Parathyroid adenoma (tissue), 2 donors: ENCODE results near the gene TOR1AIP1.

Experiments used
- H2AFZ ChIP-seq: fragments of 300-600 bp; sonication (generic); one replicate; pipeline ENCODE4 v1.7.0; 2017; ENCODE audit warnings: antibody characterized with exemption, mild to moderate bottlenecking
- H3K27ac ChIP-seq: fragments of 300-600 bp; sonication (generic); one replicate; pipeline ENCODE4 v1.7.0; 2017
- H3K27me3 ChIP-seq: fragments of 300-600 bp; sonication (generic); one replicate; pipeline ENCODE4 v1.7.0; 2017; ENCODE audit warnings: low read length; ENCODE audit not compliant: control insufficient read depth, insufficient read depth
- H3K36me3 ChIP-seq: fragments of 300-600 bp; sonication (generic); one replicate; pipeline ENCODE4 v1.7.0; 2017; ENCODE audit warnings: low read length; ENCODE audit not compliant: control insufficient read depth, insufficient read depth
- H3K4me1 ChIP-seq: fragments of 300-600 bp; sonication (generic); one replicate; pipeline ENCODE4 v1.7.0; 2017; ENCODE audit warnings: control low read depth
- H3K4me2 ChIP-seq: fragments of 300-600 bp; sonication (generic); one replicate; pipeline ENCODE4 v1.7.0; 2017; ENCODE audit warnings: low read length
- H3K4me3 ChIP-seq: fragments of 300-600 bp; sonication (generic); one replicate; pipeline ENCODE4 v1.7.0; 2017; ENCODE audit warnings: low read depth, low read length
- H3K79me2 ChIP-seq: fragments of 300-600 bp; sonication (generic); one replicate; pipeline ENCODE4 v1.7.0; 2017; ENCODE audit warnings: control low read depth
- H3K9ac ChIP-seq: fragments of 300-600 bp; sonication (generic); one replicate; pipeline ENCODE4 v1.7.0; 2017; ENCODE audit warnings: mild to moderate bottlenecking
- H3K9me3 ChIP-seq: fragments of 300-600 bp; sonication (generic); one replicate; pipeline ENCODE4 v1.7.0; 2017; ENCODE audit warnings: low read length; ENCODE audit not compliant: control insufficient read depth
- CTCF ChIP-seq: fragments of 300-600 bp; sonication (generic); IDR thresholded peaks from one replicate; pipeline ENCODE4 v1.7.0; 2017; ENCODE audit warnings: antibody characterized with exemption, mild to moderate bottlenecking
- donor health status: primary hyperparathyroidism.

TOR1AIP1 gene

GRCh38 chr1:179924268-179924667 lies 42.2 kb downstream of the TOR1AIP1 start:
- no peaks in the 10 kb centered on the region for H3K79me2 ChIP-seq
- no peak overlapping the region for H3K4me2 ChIP-seq
- H3K9me3 ChIP-seq, result no peaks in the 10 kb centered on the region
- no peak overlapping the region for H3K9ac ChIP-seq
- no peaks in the 10 kb centered on the region for H3K4me1 ChIP-seq
- H3K27ac ChIP-seq, result no peak overlapping the region
- H3K36me3 ChIP-seq, result no peaks in the 10 kb centered on the region
- no peak overlapping the region for H3K4me3 ChIP-seq
- no peaks in the 10 kb centered on the region for H3K27me3 ChIP-seq
- no peak for TF ChIP-seq CTCF
- H2AFZ ChIP-seq, result no peak overlapping the region

DNA sequence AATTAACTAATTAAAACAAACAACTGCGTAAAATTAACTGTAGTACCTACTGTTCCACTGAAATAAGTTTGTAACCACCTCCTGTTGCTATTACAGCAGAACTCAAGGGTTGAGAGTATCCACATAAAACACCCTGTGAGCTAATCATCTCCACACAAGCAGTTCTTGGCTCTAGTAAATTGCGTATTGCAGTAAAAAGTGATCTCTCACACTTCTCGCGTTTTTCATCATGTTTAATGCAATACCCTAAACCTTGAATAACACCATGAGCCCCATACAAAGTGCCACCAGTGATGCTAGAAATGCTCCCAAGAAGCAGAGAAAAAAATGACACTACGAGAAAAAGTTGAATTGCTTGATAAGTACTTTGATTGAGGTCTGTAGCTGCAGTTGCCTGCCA lies 43.2 kb downstream of the TOR1AIP1 start:
- H3K36me3 ChIP-seq, result no peaks in the 10 kb centered on the region
- H3K9ac ChIP-seq, result no peak overlapping the region
- H3K4me3 ChIP-seq, result no peak overlapping the region
- no peak for TF ChIP-seq CTCF
- H2AFZ ChIP-seq, result no peak overlapping the region
- no peak overlapping the region for H3K4me2 ChIP-seq
- H3K79me2 ChIP-seq, result no peaks in the 10 kb centered on the region
- H3K9me3 ChIP-seq, result no peaks in the 10 kb centered on the region
- H3K4me1 ChIP-seq, result no peaks in the 10 kb centered on the region
- no peaks in the 10 kb centered on the region for H3K27me3 ChIP-seq
- no peak overlapping the region for H3K27ac ChIP-seq

DNA sequence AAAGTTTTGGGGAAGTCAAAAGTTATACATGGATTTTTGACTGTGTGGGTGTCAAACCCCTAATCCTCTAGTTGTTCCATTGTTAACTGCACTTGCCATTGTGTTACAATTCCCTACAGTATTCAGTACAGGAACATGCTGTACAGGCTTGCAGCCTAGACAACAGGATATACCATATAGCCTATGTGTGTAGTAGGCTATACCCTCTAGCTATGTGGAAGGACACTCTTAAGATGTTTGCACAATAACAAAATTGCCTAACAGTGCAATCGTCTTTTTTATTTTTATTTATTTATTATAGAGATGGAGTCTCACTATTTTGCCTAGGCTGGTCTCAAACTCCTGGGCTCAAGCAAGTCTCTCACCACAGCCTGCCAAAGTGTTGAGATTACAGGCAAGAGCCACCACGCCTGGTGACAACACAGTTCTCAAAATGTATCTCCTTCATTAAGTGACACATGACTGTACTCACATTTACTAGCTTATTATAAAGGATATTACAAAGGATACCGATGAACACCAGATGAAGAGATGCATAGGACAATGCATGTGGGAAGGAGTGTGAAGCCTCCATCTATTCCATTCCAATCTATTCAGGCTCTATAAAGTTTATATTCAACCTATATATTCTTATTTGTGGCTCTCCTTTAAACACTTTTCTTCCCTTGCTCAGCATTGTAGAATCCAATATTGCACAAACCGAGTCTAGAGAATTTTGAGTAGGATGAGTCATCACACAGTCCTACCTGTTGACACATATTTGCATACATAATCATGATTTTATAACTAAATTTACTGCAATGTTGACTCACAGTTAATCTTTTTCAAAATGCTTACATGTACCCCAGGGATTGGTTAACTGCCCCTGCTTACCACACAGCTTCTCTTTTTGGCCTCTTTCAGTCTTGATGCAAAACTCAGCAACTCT lies 44.1 kb downstream of the TOR1AIP1 start:
- Histone ChIP-seq H3K27ac (no peak overlapping the region), H3K9ac (no peak overlapping the region), H3K9me3 (no peaks in the 10 kb centered on the region), H3K79me2 (no peaks in the 10 kb centered on the region), H3K4me1 (no peaks in the 10 kb centered on the region), H3K27me3 (no peaks in the 10 kb centered on the region), H3K4me3 (no peak overlapping the region), H3K36me3 (no peaks in the 10 kb centered on the region), H3K4me2 (no peak overlapping the region), H2AFZ (no peak overlapping the region)
- no peak for TF ChIP-seq CTCF

GRCh38 chr1:179926850-179927205 lies 44.7 kb downstream of the TOR1AIP1 start:
- no peaks in the 10 kb centered on the region for H3K4me1 ChIP-seq
- H3K4me3 ChIP-seq, result no peak overlapping the region
- no peak for TF ChIP-seq CTCF
- no peak overlapping the region for H3K9ac ChIP-seq
- no peak overlapping the region for H3K27ac ChIP-seq
- no peaks in the 10 kb centered on the region for H3K79me2 ChIP-seq
- no peaks in the 10 kb centered on the region for H3K9me3 ChIP-seq
- H2AFZ ChIP-seq, result no peak overlapping the region
- H3K4me2 ChIP-seq, result no peak overlapping the region
- no peaks in the 10 kb centered on the region for H3K36me3 ChIP-seq
- H3K27me3 ChIP-seq, result no peaks in the 10 kb centered on the region
